ENCODE measurements around the gene AGAP2. TPM values are rescaled to one million over a fixed set of nuclear protein-coding genes. Genes with fewer than 3 reads are reported as not detected.

Gene AGAP2
- total and polyA plus RNA-seq, 2 of the 13 experiments (the other 11 are each of a cell fraction or from before 2014, with no cell fraction given) = 0.38 to 0.45 TPM

DNA sequence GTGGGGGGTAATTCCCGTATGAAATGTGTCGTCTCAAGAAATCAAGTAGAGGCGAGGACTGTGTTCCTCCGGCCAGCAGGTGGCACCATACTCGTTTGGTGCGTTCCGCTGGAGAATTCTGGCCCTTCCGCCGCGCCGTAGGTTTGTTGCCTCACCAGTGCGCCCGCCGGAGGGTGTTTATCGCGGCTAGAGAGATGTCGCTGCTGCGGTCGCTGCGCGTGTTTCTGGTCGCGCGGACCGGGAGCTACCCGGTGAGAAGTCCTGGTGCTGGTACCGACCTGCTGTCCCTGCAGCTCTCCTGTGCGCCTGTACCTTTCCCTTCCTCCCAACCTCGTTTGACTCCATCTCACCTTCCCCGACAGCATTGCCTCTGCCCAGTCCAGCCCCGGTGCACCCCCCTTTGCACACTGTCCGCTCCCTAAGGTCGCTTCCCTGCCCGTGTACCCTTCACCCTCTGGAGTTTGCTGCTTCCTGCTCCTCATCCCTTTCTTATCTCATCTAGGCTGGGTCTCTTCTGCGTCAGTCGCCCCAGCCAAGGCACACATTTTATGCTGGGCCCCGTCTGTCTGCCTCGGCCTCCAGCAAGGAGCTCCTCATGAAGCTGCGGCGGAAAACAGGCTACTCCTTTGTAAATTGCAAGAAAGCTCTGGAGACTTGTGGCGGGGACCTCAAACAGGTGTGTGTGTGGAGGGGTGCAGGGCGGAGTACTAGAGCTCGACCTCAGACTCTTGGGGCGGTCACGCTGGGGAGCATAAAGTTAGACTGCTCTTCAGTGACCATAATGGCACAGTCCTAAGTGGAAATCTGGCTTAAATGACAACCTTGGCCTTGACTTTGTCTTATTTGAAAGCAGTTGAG lies 44.3 kb upstream of the AGAP2 start, which contains the start of gene TSFM (continued):
- TF ChIP-seq, protein P1, sequence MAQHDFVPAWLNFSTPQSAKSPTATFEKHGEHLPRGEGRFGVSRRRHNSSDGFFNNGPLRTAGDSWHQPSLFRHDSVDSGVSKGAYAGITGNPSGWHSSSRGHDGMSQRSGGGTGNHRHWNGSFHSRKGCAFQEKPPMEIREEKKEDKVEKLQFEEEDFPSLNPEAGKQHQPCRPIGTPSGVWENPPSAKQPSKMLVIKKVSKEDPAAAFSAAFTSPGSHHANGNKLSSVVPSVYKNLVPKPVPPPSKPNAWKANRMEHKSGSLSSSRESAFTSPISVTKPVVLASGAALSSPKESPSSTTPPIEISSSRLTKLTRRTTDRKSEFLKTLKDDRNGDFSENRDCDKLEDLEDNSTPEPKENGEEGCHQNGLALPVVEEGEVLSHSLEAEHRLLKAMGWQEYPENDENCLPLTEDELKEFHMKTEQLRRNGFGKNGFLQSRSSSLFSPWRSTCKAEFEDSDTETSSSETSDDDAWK (CRISPR knock-in tag; IDR thresholded peaks at IDR 0.05) = no peak
- TF ChIP-seq MZF1 (CRISPR knock-in tag; IDR thresholded peaks at IDR 0.05; ENCODE audit: borderline replicate concordance) (no peak), ZNF225 (CRISPR knock-in tag; IDR thresholded peaks at IDR 0.05) (no peak), ZFP62 (CRISPR knock-in tag; IDR thresholded peaks at IDR 0.05) (no peak), ATF7-NPFF (CRISPR knock-in tag; IDR thresholded peaks at IDR 0.05; ENCODE audit: low read depth) (peak; percentile 90), NKX3-1 (CRISPR knock-in tag; IDR thresholded peaks at IDR 0.05) (0 out of 2 replicates have a peak, but pooled peaks have one; percentile 65), KDM1A (CRISPR knock-in tag; IDR thresholded peaks at IDR 0.05) (no peak), ARNT (IDR thresholded peaks at IDR 0.05) (no peak), POLR2AphosphoS2 (IDR thresholded peaks at IDR 0.05; ENCODE audit: low read depth, low read length) (no peak), MBD4 (IDR thresholded peaks at IDR 0.05; ENCODE audit: borderline replicate concordance, low read length) (no peak), HOXA9 (CRISPR knock-in tag; IDR thresholded peaks at IDR 0.05; ENCODE audit: borderline replicate concordance) (no peak), PCBP1 (IDR thresholded peaks at IDR 0.05; ENCODE audit: borderline replicate concordance, low read depth, low read length) (peak; percentile 83; the same call in 1 of the 2 replicates), ZNF264 (CRISPR knock-in tag; IDR thresholded peaks at IDR 0.05) (no peak; the same call in none of the 2 replicates), ZSCAN9 (CRISPR knock-in tag; IDR thresholded peaks at IDR 0.05; ENCODE audit: borderline replicate concordance) (peak; percentile 51; the same call in 1 of the 2 replicates), NCOA1 (CRISPR knock-in tag; IDR thresholded peaks at IDR 0.05) (0 out of 2 replicates have a peak, but pooled peaks have one; percentile 36), HOXA3 (CRISPR knock-in tag; IDR thresholded peaks at IDR 0.05) (peak; percentile 92), ZNF616 (CRISPR knock-in tag; IDR thresholded peaks at IDR 0.05; ENCODE audit: low read depth) (no peak; the same call in 1 of the 2 replicates), ZSCAN25 (CRISPR knock-in tag; IDR thresholded peaks at IDR 0.05) (no peak)
- TF ChIP-seq, protein P2, sequence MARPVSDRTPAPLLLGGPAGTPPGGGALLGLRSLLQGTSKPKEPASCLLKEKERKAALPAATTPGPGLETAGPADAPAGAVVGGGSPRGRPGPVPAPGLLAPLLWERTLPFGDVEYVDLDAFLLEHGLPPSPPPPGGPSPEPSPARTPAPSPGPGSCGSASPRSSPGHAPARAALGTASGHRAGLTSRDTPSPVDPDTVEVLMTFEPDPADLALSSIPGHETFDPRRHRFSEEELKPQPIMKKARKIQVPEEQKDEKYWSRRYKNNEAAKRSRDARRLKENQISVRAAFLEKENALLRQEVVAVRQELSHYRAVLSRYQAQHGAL (CRISPR knock-in tag; IDR thresholded peaks at IDR 0.05; ENCODE audit: not compliant biosample characterization) = no peak
- TF ChIP-seq, protein P3, sequence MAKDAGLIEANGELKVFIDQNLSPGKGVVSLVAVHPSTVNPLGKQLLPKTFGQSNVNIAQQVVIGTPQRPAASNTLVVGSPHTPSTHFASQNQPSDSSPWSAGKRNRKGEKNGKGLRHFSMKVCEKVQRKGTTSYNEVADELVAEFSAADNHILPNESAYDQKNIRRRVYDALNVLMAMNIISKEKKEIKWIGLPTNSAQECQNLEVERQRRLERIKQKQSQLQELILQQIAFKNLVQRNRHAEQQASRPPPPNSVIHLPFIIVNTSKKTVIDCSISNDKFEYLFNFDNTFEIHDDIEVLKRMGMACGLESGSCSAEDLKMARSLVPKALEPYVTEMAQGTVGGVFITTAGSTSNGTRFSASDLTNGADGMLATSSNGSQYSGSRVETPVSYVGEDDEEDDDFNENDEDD (CRISPR knock-in tag; IDR thresholded peaks at IDR 0.05; ENCODE audit: borderline replicate concordance) = peak; percentile 64; the same call in 1 of the 2 replicates
- TF ChIP-seq, protein P4, sequence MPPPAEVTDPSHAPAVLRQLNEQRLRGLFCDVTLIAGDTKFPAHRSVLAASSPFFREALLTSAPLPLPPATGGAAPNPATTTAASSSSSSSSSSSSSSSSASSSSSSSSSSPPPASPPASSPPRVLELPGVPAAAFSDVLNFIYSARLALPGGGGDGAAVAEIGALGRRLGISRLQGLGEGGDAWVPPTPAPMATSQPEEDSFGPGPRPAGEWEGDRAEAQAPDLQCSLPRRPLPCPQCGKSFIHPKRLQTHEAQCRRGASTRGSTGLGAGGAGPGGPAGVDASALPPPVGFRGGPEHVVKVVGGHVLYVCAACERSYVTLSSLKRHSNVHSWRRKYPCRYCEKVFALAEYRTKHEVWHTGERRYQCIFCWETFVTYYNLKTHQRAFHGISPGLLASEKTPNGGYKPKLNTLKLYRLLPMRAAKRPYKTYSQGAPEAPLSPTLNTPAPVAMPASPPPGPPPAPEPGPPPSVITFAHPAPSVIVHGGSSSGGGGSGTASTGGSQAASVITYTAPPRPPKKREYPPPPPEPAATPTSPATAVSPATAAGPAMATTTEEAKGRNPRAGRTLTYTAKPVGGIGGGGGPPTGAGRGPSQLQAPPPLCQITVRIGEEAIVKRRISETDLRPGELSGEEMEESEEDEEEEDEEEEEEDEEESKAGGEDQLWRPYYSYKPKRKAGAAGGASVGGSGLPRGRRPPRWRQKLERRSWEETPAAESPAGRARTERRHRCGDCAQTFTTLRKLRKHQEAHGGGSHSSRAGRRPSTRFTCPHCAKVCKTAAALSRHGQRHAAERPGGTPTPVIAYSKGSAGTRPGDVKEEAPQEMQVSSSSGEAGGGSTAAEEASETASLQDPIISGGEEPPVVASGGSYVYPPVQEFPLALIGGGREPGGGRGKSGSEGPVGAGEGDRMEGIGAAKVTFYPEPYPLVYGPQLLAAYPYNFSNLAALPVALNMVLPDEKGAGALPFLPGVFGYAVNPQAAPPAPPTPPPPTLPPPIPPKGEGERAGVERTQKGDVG (CRISPR knock-in tag; IDR thresholded peaks at IDR 0.05; ENCODE audit: borderline replicate concordance) = no peak
- TF ChIP-seq, protein P5, sequence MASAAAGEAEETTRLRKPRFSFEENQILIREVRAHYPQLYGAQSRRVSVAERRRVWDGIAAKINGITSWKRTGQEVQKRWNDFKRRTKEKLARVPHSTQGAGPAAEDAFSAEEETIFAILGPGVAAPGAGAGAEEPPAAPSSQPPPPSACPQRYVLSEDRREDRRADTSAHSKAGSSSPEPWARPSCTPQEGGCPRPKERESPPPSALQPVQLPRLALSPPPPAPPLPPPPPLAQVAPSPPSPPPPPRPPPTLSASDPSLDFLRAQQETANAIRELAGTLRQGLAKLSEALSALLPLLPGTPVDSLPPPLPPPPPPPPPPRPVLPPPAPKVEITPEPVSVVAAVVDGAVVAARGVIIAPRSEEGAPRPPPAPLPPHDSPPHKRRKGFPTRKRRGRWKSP (CRISPR knock-in tag; IDR thresholded peaks at IDR 0.05) = peak; percentile 71
